WERI-Rb-1 (cell line): ENCODE measurements around the gene UVRAG.

ENCODE experiments used
- DNase-seq: peaks from one replicate; pipeline ENCODE4 v3.0.0-alpha.2; 2020
- H3K27ac ChIP-seq: fragments of 250-450 bp; sonication (Bioruptor Pico); 2 replicates; pipeline ENCODE4 v1.5.1; 2020; ENCODE audit warnings: mild to moderate bottlenecking, moderate library complexity
- H3K27me3 ChIP-seq: fragments of 250-450 bp; sonication (Bioruptor Pico); 2 replicates; pipeline ENCODE4 v1.5.1; 2021; ENCODE audit warnings: mild to moderate bottlenecking, low read depth, moderate library complexity; ENCODE audit not compliant: insufficient read depth, severe bottlenecking
- H3K36me3 ChIP-seq: fragments of 250-450 bp; sonication (Bioruptor Pico); 2 replicates; pipeline ENCODE4 v1.5.1; 2020; ENCODE audit warnings: mild to moderate bottlenecking, moderate library complexity
- H3K4me3 ChIP-seq: 2 replicates; pipeline ENCODE4 v1.5.1; 2011; ENCODE audit warnings: low read depth, mild to moderate bottlenecking, control low read depth, low read length
- H3K9me3 ChIP-seq: fragments of 250-450 bp; sonication (Bioruptor Pico); 2 replicates; pipeline ENCODE4 v1.5.1; 2021; ENCODE audit warnings: mild to moderate bottlenecking, moderate library complexity; ENCODE audit not compliant: severe bottlenecking
- TF ChIP-seq, protein P1 (sequence below): IDR thresholded peaks from 2 replicates; pipeline ENCODE4 v1.5.1; 2011; ENCODE audit warnings: low read depth, mild to moderate bottlenecking, control low read depth, inconsistent platforms, low read length

Gene UVRAG

DNA sequence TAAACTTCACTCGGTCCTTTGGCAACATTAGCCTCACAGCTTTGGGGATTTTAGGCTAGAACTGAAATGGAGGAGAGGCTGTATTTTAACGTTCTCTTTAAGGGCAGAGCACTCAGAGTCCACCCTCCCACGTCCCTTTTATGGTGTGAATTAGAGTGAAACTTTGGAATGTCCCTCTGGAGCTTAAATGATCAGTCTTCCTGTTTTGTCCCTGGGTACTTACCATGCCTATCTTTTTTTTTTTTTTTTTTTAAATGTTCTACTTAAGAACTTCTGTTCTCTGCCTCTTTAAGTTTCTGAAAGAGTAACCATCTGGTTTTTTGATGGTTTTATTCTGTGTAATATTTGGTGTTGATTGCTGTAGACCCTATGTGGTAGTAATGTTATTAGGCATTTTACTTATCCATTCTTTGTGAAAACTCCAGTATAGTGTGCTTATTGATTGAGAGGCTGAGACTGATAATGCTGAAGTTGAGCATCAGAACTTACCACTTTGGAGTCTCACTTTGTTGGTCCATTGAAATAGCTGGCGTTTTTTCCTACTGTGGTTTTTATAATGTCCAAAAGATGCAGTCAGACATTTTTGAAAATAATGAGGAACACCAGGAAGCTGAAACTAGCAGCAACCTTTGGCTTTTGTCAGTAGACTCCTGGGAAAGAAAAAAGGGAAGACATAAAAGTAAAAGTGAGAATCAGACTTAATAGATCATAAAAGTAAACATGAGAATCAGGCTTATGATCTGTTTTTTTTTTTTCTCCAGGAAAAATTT lies 11.6 kb downstream of the UVRAG start:
- no peak overlapping the region for H3K4me3 ChIP-seq
- TF ChIP-seq, protein P1, sequence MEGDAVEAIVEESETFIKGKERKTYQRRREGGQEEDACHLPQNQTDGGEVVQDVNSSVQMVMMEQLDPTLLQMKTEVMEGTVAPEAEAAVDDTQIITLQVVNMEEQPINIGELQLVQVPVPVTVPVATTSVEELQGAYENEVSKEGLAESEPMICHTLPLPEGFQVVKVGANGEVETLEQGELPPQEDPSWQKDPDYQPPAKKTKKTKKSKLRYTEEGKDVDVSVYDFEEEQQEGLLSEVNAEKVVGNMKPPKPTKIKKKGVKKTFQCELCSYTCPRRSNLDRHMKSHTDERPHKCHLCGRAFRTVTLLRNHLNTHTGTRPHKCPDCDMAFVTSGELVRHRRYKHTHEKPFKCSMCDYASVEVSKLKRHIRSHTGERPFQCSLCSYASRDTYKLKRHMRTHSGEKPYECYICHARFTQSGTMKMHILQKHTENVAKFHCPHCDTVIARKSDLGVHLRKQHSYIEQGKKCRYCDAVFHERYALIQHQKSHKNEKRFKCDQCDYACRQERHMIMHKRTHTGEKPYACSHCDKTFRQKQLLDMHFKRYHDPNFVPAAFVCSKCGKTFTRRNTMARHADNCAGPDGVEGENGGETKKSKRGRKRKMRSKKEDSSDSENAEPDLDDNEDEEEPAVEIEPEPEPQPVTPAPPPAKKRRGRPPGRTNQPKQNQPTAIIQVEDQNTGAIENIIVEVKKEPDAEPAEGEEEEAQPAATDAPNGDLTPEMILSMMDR: no peak
- DNase-seq: no peak
- H3K36me3 ChIP-seq: no peaks in the 10 kb centered on the region
- no peak overlapping the region for H3K27ac ChIP-seq
- H3K9me3 ChIP-seq: no peaks in the 10 kb centered on the region
- no peaks in the 10 kb centered on the region for H3K27me3 ChIP-seq

DNA sequence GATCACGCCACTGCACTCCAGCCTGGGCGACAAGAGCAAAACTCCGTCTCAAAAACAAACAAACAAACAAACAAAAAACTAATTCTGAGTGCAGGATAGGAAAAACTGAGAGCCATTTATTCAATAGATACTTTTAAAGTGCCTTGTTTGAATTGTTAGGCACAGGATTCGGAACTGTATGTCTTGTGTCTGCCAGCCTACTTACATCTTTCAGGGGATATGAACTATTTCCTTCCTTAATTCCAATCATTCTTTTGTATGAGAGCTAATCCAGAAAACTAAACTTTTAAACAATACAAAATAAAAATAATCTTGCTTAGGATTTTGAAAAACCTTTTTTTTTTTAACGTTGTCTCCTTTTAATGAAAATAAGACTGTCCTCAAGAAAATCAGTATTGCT lies 12.6 kb downstream of the UVRAG start:
- H3K4me3 ChIP-seq: no peak overlapping the region
- peaks cover 3% of the 10 kb centered on the region; the same call in 1 of the 2 replicates for H3K36me3 ChIP-seq
- no peaks in the 10 kb centered on the region for H3K9me3 ChIP-seq
- H3K27ac ChIP-seq: no peak overlapping the region
- TF ChIP-seq, protein P1: no peak
- no peaks in the 10 kb centered on the region for H3K27me3 ChIP-seq
- DNase-seq: no peak

DNA sequence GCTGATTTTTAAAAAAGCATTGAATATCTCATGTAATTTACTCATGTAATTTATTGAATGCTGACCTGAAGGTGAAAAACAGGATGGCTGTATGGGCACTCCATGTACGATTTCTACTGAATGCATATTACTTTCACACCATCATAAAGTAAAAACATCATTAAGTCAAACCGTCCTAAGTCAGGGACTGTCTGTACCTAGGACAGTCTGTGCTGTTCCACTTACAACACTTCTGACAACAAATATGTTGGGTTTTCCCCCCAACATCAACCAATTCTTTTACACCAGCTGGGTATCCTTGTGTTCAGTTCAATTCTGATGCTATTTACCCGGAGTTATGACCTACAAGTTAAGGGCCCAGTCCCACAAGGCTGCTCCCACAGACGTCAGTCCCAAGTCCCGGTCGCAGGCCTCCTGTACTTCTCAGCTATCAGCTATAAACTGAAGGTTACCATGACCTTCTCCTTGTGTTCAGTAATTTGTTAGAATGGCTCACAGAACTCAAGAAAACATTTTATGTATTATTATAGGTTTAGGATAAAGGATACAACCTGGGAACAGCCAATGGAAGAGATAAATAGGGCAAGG lies 17.0 kb downstream of the UVRAG start:
- Histone ChIP-seq H3K36me3 (peaks cover 3% of the 10 kb centered on the region; the same call in 1 of the 2 replicates), H3K9me3 (no peaks in the 10 kb centered on the region), H3K4me3 (no peak overlapping the region), H3K27ac (no peak overlapping the region; the same call in 1 of the 2 replicates), H3K27me3 (no peaks in the 10 kb centered on the region)
- TF ChIP-seq, protein P1: no peak
- DNase-seq: no peak

DNA sequence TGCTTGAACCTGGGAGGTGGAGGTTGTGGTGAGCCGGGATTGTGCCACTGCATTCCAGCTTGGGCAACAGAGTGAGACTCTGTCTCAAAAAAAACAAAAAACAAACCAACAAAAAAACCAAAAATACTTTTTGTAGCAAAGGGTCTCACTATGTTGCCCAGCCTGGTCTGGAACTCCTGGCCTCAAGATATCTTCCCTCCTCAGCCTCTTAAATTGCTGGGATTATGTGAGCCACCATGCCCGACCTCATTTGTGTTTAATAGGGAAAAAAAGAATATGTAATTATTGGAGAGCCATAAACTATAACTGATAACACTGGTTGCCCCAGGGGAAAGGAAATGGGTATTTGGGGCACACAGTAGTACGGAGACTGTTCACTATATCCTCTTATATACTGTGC lies 19.7 kb downstream of the UVRAG start:
- H3K27ac ChIP-seq: no peak overlapping the region
- H3K36me3 ChIP-seq: peaks cover 3% of the 10 kb centered on the region; the same call in 1 of the 2 replicates
- H3K9me3 ChIP-seq: no peaks in the 10 kb centered on the region
- H3K27me3 ChIP-seq: no peaks in the 10 kb centered on the region
- DNase-seq: no peak
- H3K4me3 ChIP-seq: no peak overlapping the region
- TF ChIP-seq, protein P1: no peak

DNA sequence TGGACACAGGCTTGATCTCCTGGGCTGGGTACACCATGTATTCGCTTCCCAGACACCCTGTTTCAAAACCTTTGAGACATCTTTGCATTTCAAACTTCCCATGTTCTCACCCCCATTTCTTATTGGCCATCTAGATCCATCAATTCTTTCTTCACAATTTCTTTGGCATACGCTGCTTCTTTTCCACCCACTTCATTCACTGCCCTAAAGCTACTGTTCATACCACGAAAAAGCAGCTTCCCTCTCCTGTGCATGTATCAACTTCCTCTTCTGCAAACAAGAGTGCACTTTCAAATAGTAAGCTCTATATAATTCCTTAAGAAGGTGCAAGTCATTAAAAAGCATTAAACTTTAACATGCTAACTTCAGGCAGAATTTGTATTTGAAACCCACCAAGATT lies 21.4 kb downstream of the UVRAG start:
- Histone ChIP-seq H3K27ac (no peak overlapping the region), H3K36me3 (peaks cover 3% of the 10 kb centered on the region; the same call in 1 of the 2 replicates), H3K9me3 (no peaks in the 10 kb centered on the region), H3K27me3 (no peaks in the 10 kb centered on the region), H3K4me3 (no peak overlapping the region)
- TF ChIP-seq, protein P1: no peak
- no peak for DNase-seq
